GM19239 (cell line): ENCODE data around the gene CYP2A7.
"Not testable (repeated sequence)": the region's sequence is repeated elsewhere in the genome, so short reads cannot be mapped to it uniquely, and the experiment has no call there.

ENCODE experiments used
- DNase-seq: peaks from one replicate; pipeline ENCODE4 v3.0.0; 2011; ENCODE audit warnings: low spot score; ENCODE audit not compliant: insufficient read length
- FAIRE-seq: peaks from 2 replicates; lab custom pipeline; 2011; peaks lifted over from hg19 to GRCh38; lab: Jason Lieb, UNC

Gene CYP2A7

GRCh38 chr19:40882062-40882461 lies at the start of gene CYP2A7:
Gene CYP2A7 (minus strand): TSS chr19:40882231. CDS start chr19:40882210, 21 bp downstream.
- not testable (repeated sequence) for FAIRE-seq

GRCh38 chr19:40930799-40931198 lies 48.8 kb upstream of the CYP2A7 start:
- not testable (repeated sequence) for FAIRE-seq, DNase-seq

More at GRCh38 chr19:40882062-40882461, at the start of gene CYP2A7:
- DNase-seq: not testable (repeated sequence)

- FAIRE-seq, DNase-seq: not testable (repeated sequence)
Measured at GRCh38 chr19:40929942-40930341, 47.9 kb upstream of the CYP2A7 start.

- FAIRE-seq: no peak
- DNase-seq: no peak
Measured at GRCh38 chr19:40928850-40929249, 46.8 kb upstream of the CYP2A7 start.

- no peak for DNase-seq
- FAIRE-seq: no peak
Measured at GRCh38 chr19:40927567-40927966, 45.5 kb upstream of the CYP2A7 start.

- not testable (repeated sequence) for DNase-seq, FAIRE-seq
Measured at GRCh38 chr19:40926276-40926675, 44.2 kb upstream of the CYP2A7 start.

- DNase-seq (no peak), FAIRE-seq (no peak)
Measured at GRCh38 chr19:40923934-40924391, 41.9 kb upstream of the CYP2A7 start.

- not testable (repeated sequence) for FAIRE-seq
Measured at GRCh38 chr19:40922237-40923160, 40.5 kb upstream of the CYP2A7 start.

GRCh38 chr19:40921005-40921897 lies 39.2 kb upstream of the CYP2A7 start:
- DNase-seq: no peak
- FAIRE-seq: no peak

More at GRCh38 chr19:40922237-40923160, 40.5 kb upstream of the CYP2A7 start:
- not testable (repeated sequence) for DNase-seq

- DNase-seq: no peak
- FAIRE-seq: no peak
Measured at GRCh38 chr19:40920300-40921004, 38.4 kb upstream of the CYP2A7 start.

- not testable (repeated sequence) for FAIRE-seq, DNase-seq
Measured at GRCh38 chr19:40919530-40920299, 37.7 kb upstream of the CYP2A7 start.

GRCh38 chr19:40918303-40918702 lies 36.3 kb upstream of the CYP2A7 start:
- FAIRE-seq, DNase-seq: not testable (repeated sequence)

- DNase-seq: no peak
- no peak for FAIRE-seq
Measured at GRCh38 chr19:40908976-40909375, 26.9 kb upstream of the CYP2A7 start.

GRCh38 chr19:40907968-40908735 lies 26.1 kb upstream of the CYP2A7 start:
- DNase-seq (no peak), FAIRE-seq (no peak)

- no peak for DNase-seq
- no peak for FAIRE-seq
Measured at GRCh38 chr19:40906512-40906911, 24.5 kb upstream of the CYP2A7 start.

- FAIRE-seq, DNase-seq: not testable (repeated sequence)
Measured at GRCh38 chr19:40904673-40905156, 22.7 kb upstream of the CYP2A7 start.

- not testable (repeated sequence) for FAIRE-seq, DNase-seq
Measured at GRCh38 chr19:40901975-40902750, 20.1 kb upstream of the CYP2A7 start.
